PC-9 (cell line): ENCODE results near the gene G6PC3. TPM values are rescaled to one million over a fixed set of nuclear protein-coding genes. Genes with fewer than 3 reads are reported as not detected.

Source experiments
- BruUV-seq: library from RNA; stranded (reverse); fragments of 400-500 nt; replicated peaks from 2 replicates; lab custom pipeline; 2021; lab: Mats Ljungman, UMichigan
- CTCF ChIA-PET: fragments of 300-600 bp; sonication (Branson Sonifier 250); formaldehyde crosslinking; loops from one replicate; lab custom pipeline; 2022; ENCODE audit warnings: antibody characterized with exemption; lab: Charles Lee
- POLR2A ChIA-PET: fragments of 300-600 bp; sonication (Branson Sonifier 250); formaldehyde crosslinking; loops from one replicate; lab custom pipeline; 2022; ENCODE audit warnings: antibody characterized with exemption; ENCODE audit not compliant: unreplicated experiment; lab: Charles Lee
- DNase-seq, 2 experiments: peaks; one replicate each; pipeline versions ENCODE4 v3.0.0 to v3.0.0-alpha.2; 2015 to 2022; ENCODE audit warnings: mixed read lengths in 1 of 2
- H2AFZ ChIP-seq: fragments of 200-600 bp; sonication (generic); 2 replicates; pipeline ENCODE4 v1.8.1; 2017; ENCODE audit warnings: antibody characterized with exemption
- H3F3A ChIP-seq: fragments of 200-600 bp; sonication (generic); 2 replicates; pipeline ENCODE4 v1.8.1; 2017; ENCODE audit warnings: antibody characterized with exemption, mild to moderate bottlenecking, low read depth; ENCODE audit not compliant: insufficient read depth
- H3K27ac ChIP-seq: fragments of 200-600 bp; sonication (generic); 2 replicates; pipeline ENCODE4 v1.6.1; 2016; ENCODE audit warnings: mixed run types
- H3K27me3 ChIP-seq: fragments of 200-600 bp; sonication (generic); 2 replicates; pipeline ENCODE4 v1.6.1; 2016; ENCODE audit warnings: low read depth, mixed run types; ENCODE audit not compliant: insufficient read depth
- H3K36me3 ChIP-seq: fragments of 200-600 bp; sonication (generic); 2 replicates; pipeline ENCODE4 v1.6.1; 2016; ENCODE audit warnings: low read depth, mixed run types
- H3K4me1 ChIP-seq: fragments of 200-600 bp; sonication (generic); replicated peaks from 2 replicates; pipeline ENCODE4 v1.6.1; 2016; ENCODE audit warnings: mixed run types; ENCODE audit not compliant: insufficient read depth
- H3K4me2 ChIP-seq: fragments of 200-600 bp; sonication (generic); 2 replicates; pipeline ENCODE4 v1.6.1; 2017; ENCODE audit warnings: mixed run types
- H3K4me3 ChIP-seq: fragments of 200-600 bp; sonication (generic); 2 replicates; pipeline ENCODE4 v1.6.1; 2016; ENCODE audit warnings: mixed run types
- H3K79me2 ChIP-seq: fragments of 200-600 bp; sonication (generic); 2 replicates; pipeline ENCODE4 v1.6.1; 2017; ENCODE audit warnings: low read depth, mixed run types
- H3K9me2 ChIP-seq: fragments of 200-600 bp; sonication (generic); 2 replicates; pipeline ENCODE4 v1.8.1; 2017; ENCODE audit warnings: mild to moderate bottlenecking; ENCODE audit not compliant: insufficient read depth
- H3K9me3 ChIP-seq: fragments of 200-600 bp; sonication (generic); 2 replicates; pipeline ENCODE4 v1.8.1; 2016; ENCODE audit warnings: low read depth; ENCODE audit not compliant: insufficient read depth
- H4K20me1 ChIP-seq: fragments of 200-600 bp; sonication (generic); 2 replicates; pipeline ENCODE4 v1.8.1; 2017; ENCODE audit not compliant: insufficient read depth
- CTCF ChIP-seq: fragments of 200-600 bp; sonication (generic); conservative IDR thresholded peaks from 2 replicates; pipeline ENCODE4 v1.6.1; 2017; ENCODE audit warnings: mixed run types, antibody characterized with exemption, mild to moderate bottlenecking, moderate library complexity
- EZH2 ChIP-seq: fragments of 200-600 bp; sonication (generic); IDR thresholded peaks from 2 replicates; pipeline ENCODE4 v1.8.0; 2017; ENCODE audit warnings: antibody characterized with exemption, low read depth
- intact Hi-C: fragments of 100-400 bp; cut with micrococcal nuclease; formaldehyde crosslinking; loops from one replicate; pipeline ENCODE4 v1.10.0; 2022; ENCODE audit not compliant: unreplicated experiment
- total RNA-seq: library from RNA; stranded (reverse); gene quantifications from 2 replicates; pipeline ENCODE4 v1.2.3, GENCODE V29; 2021

The G6PC3 gene
- total RNA-seq, 1 experiment from 2014 or later, result 69.3 TPM

GRCh38 chr17:44049294-44050060 lies 21.1 kb upstream of the G6PC3 start:
- no peak overlapping the region for H2AFZ ChIP-seq
- peaks cover 36% of the 10 kb centered on the region for H3K36me3 ChIP-seq
- H3K4me3 ChIP-seq, result no peak overlapping the region
- no peaks in the 10 kb centered on the region for H3K4me1 ChIP-seq
- H3K27ac ChIP-seq, result no peak overlapping the region
- TF ChIP-seq EZH2, result no peak
- TF ChIP-seq CTCF, result no peak
- no peak for DNase-seq
- H3F3A ChIP-seq, result peaks cover 22% of the 10 kb centered on the region
- no peaks in the 10 kb centered on the region for H3K9me3 ChIP-seq
- H3K79me2 ChIP-seq, result peaks cover 63% of the 10 kb centered on the region
- no TSS peak for BruUV-seq
- peaks cover 67% of the 10 kb centered on the region for H4K20me1 ChIP-seq
- no peaks in the 10 kb centered on the region for H3K27me3 ChIP-seq
- CTCF ChIA-PET, result interaction anchor here (0.6 kb wide), 1 partner anchor 77 kb away, joined by 4 read pairs; no protein-coding TSS in a partner anchor
- POLR2A ChIA-PET, result no interaction called here
- intact Hi-C loops, result no loop called here
- no peaks in the 10 kb centered on the region for H3K9me2 ChIP-seq
- no peak overlapping the region for H3K4me2 ChIP-seq

GRCh38 chr17:44053125-44053872 lies 17.2 kb upstream of the G6PC3 start:
- intact Hi-C loops, result no loop called here
- H3K4me3 ChIP-seq, result no peak overlapping the region
- H3K36me3 ChIP-seq, result peaks cover 37% of the 10 kb centered on the region
- TF ChIP-seq EZH2 (no peak), CTCF (no peak)
- peaks cover 58% of the 10 kb centered on the region for H4K20me1 ChIP-seq
- ChIA-PET POLR2A (interaction anchor here (0.7 kb wide), 1 partner anchor 13 kb away, joined by 17 read pairs; no protein-coding TSS in a partner anchor), CTCF (no interaction called here)
- no peak overlapping the region for H3K27ac ChIP-seq
- no peak overlapping the region for H2AFZ ChIP-seq
- H3K4me1 ChIP-seq, result no peaks in the 10 kb centered on the region
- H3K9me3 ChIP-seq, result no peaks in the 10 kb centered on the region
- no peaks in the 10 kb centered on the region for H3K9me2 ChIP-seq
- no peaks in the 10 kb centered on the region for H3K27me3 ChIP-seq
- BruUV-seq, result no TSS peak
- H3F3A ChIP-seq, result peaks cover 14% of the 10 kb centered on the region
- H3K79me2 ChIP-seq, result peaks cover 76% of the 10 kb centered on the region
- no peak overlapping the region for H3K4me2 ChIP-seq
- DNase-seq, result no peak

- POLR2A ChIA-PET, result no interaction called here
These were observed 11.2 kb upstream of the G6PC3 start for GRCh38 chr17:44059101-44059892.

More at GRCh38 chr17:44059101-44059892, 11.2 kb upstream of the G6PC3 start:
- H3K36me3 ChIP-seq, result peaks cover 42% of the 10 kb centered on the region
- H3K9me3 ChIP-seq, result no peaks in the 10 kb centered on the region
- no peaks in the 10 kb centered on the region for H3K27me3 ChIP-seq
- no peak overlapping the region for H3K4me2 ChIP-seq
- BruUV-seq, result no TSS peak
- H3F3A ChIP-seq, result peaks cover 42% of the 10 kb centered on the region
- peaks cover 5% of the 10 kb centered on the region; the same call in 1 of the 2 replicates for H3K4me1 ChIP-seq
- H3K4me3 ChIP-seq, result no peak overlapping the region
- CTCF ChIA-PET, result interaction anchor here (0.5 kb wide), 1 partner anchor 578 kb away, joined by 4 read pairs; no protein-coding TSS in a partner anchor
- peaks cover 91% of the 10 kb centered on the region for H3K79me2 ChIP-seq
- TF ChIP-seq EZH2 (no peak), CTCF (no peak)
- peaks cover 66% of the 10 kb centered on the region for H4K20me1 ChIP-seq
- no peak overlapping the region for H3K27ac ChIP-seq
- intact Hi-C loops, result no loop called here
- no peaks in the 10 kb centered on the region for H3K9me2 ChIP-seq
- H2AFZ ChIP-seq, result no peak overlapping the region
- DNase-seq, result no peak
